Measurements from ENCODE around the gene COG5. TPM values are rescaled to one million over a fixed set of nuclear protein-coding genes. Genes with fewer than 3 reads are reported as not detected.

Gene COG5
- total and polyA plus RNA-seq, 12 donors = 4.4 to 43.8 (median 32.8) TPM

DNA sequence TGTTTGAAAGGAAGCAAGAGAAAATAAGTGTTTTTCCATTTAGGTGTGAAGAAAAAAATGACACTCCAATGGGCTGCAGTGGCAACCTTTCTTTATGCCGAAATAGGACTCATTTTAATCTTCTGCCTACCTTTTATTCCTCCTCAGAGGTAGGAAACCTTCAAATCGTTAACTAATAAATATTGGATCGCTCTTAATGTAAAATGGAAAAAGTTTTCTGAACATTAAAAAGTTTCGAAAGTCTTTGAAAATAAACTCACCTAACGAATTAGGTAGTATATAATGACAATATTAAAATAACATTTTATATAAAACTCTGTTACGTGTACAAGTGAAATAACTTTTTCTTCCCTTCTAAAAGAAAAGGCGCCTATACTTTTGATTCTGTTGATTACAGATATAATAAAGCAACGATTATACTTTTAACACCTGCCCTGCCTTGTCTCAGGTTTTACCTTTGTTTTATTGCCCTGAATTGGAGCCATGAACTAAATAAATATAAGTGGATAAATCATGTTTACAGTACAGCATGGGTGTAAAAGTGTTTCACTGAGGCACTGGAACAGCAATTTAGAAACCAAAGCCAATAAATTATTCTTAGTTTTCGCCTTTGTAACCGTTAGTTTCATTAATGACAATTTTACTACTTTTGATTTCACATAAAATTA is 17.1 kb upstream of the COG5 start:
- 45 to 50% (median 46%) methylated on average over 10 of the region's 10 CpGs for WGBS, 4 donors
- Histone ChIP-seq H3K27me3 (no peaks in the 10 kb centered on the region), H3K4me1 (replicated peaks in 1 of 2) (peaks cover 0 to 10% of the 10 kb centered on the region in 2 donors), H3K9me3 (replicated peaks in 1 of 3) (no peaks in the 10 kb centered on the region), H3K36me3 (replicated peaks in 1 of 2) (peaks cover 0 to 6% of the 10 kb centered on the region in 2 donors), H3K4me3 (peak overlapping the region; percentile 53 to 98 (median 82)), H3K27ac (peak overlapping the region in 4 of 5 donors; percentile 88 to 97 (median 94))
- intact Hi-C loops (cut with DNase I) = no loop called here
- no peak for DNase-seq
- TF ChIP-seq POLR2A (IDR thresholded peaks at IDR 0.05) (no peak), CTCF (IDR thresholded peaks at IDR 0.05) (no peak)

- Histone ChIP-seq H3K36me3 (replicated peaks in 1 of 2) (no peaks in the 10 kb centered on the region), H3K4me3 (peak within 1 kb of the TSS; percentile 53 to 98 (median 82)), H3K4me1 (replicated peaks in 1 of 2) (peaks cover 0 to 10% of the 10 kb centered on the region in 2 donors), H3K27ac (peak within 1 kb of the TSS; percentile 58 to 97 (median 92)), H3K9me3 (replicated peaks in 1 of 3) (no peaks in the 10 kb centered on the region), H3K27me3 (no peaks in the 10 kb centered on the region)
- intact Hi-C loops (cut with DNase I) = no loop called here
- peak; percentile 69 to 80 (median 72) for DNase-seq
- 0% methylated on average over 26 to 89 of the region's 89 CpGs for WGBS, 4 donors
- TF ChIP-seq CTCF (IDR thresholded peaks at IDR 0.05) (peak in 5 of 6 experiments; percentile 21 to 39 (median 32)), POLR2A (IDR thresholded peaks at IDR 0.05) (peak; percentile 61 to 84)
Measured at GRCh38 chr7:107579885-107580715, 16.4 kb upstream of the COG5 start, which contains the start of gene BCAP29. TSS of gene BCAP29 (plus strand) at chr7:107580246. CDS start at chr7:107580773, 527 bp downstream.

- no peak for DNase-seq
Measured at GRCh38 chr7:107579554-107579884, 15.8 kb upstream of the COG5 start.

More at GRCh38 chr7:107579554-107579884, 15.8 kb upstream of the COG5 start:
- Histone ChIP-seq H3K9me3 (replicated peaks in 1 of 3) (no peaks in the 10 kb centered on the region), H3K4me1 (replicated peaks in 1 of 2) (peaks cover 0 to 10% of the 10 kb centered on the region in 2 donors), H3K27me3 (no peaks in the 10 kb centered on the region), H3K27ac (peak overlapping the region; percentile 58 to 97 (median 92)), H3K36me3 (replicated peaks in 1 of 2) (no peaks in the 10 kb centered on the region), H3K4me3 (peak overlapping the region; percentile 53 to 98 (median 82))
- WGBS, 4 donors = 2% methylated on average over 9 of the region's 9 CpGs
- no peak for TF ChIP-seq POLR2A (IDR thresholded peaks at IDR 0.05)
- TF ChIP-seq CTCF (IDR thresholded peaks at IDR 0.05) = no peak
- intact Hi-C loops (cut with DNase I) = no loop called here

All from adrenal gland (tissue), 12 donors.